ENCODE results near the gene SLC1A7.

GRCh38 chr1:53145051-53145600 is 2.7 kb upstream of the SLC1A7 start:
- TF ChIP-seq MAX (IDR thresholded peaks at IDR 0.05) (no peak), CEBPB (IDR thresholded peaks at IDR 0.05) (no peak)

Measured in Ishikawa (cell line).